Psoas muscle (tissue), 8 donors: ENCODE measurements around the gene WBP11. TPM values are rescaled to one million over a fixed set of nuclear protein-coding genes. Genes with fewer than 3 reads are reported as not detected.

Experiments used
- ATAC-seq, 4 donors: fragments of 200-7000 bp; cut with Tn5 transposase; one replicate each; pipeline ENCODE4 v1.9.1; 2020; ENCODE audit warnings: moderate library complexity in 3 of 4, mild to moderate bottlenecking in 2 of 4
- DNase-seq, 2 donors: peaks; one replicate each; pipeline ENCODE4 v3.0.0-alpha.2; 2020
- H3K27ac ChIP-seq: fragments of 200-600 bp; one replicate; pipeline ENCODE4 v1.8.0; 2022
- H3K27me3 ChIP-seq, 3 donors: fragments of 200-600 bp in 1 of 3; one replicate each; pipeline versions ENCODE4 v1.6.1 to v1.8.0; 2013 to 2022; ENCODE audit warnings: low read length in 2 of 3, mild to moderate bottlenecking in 2 of 3, moderate library complexity in 1 of 3; ENCODE audit not compliant: insufficient read depth in 3 of 3
- H3K36me3 ChIP-seq, 2 donors: fragments of 200-600 bp in 1 of 2; one replicate each; pipeline versions ENCODE4 v1.6.1 to v1.8.0; 2013 to 2022; ENCODE audit warnings: low read depth in 1 of 2, mild to moderate bottlenecking in 1 of 2, moderate library complexity in 1 of 2; ENCODE audit not compliant: insufficient read depth in 1 of 2
- H3K4me1 ChIP-seq: fragments of 200-600 bp; one replicate; pipeline ENCODE4 v1.8.0; 2022
- H3K4me3 ChIP-seq: fragments of 200-600 bp; one replicate; pipeline ENCODE4 v1.8.0; 2022; ENCODE audit warnings: mild to moderate bottlenecking
- H3K9me3 ChIP-seq: fragments of 200-600 bp; one replicate; pipeline ENCODE4 v1.8.0; 2022
- WGBS, 3 donors: extraction: QIAGEN DNeasy Blood & Tissue Kit; methylation state at CpG; one replicate each; pipeline versions ENCODE4 v1.1.6 to v1.1.7; 2013; 5-methylcytosine and 5-hydroxymethylcytosine counted together
- intact Hi-C, 2 donors: fragments of 100-400 bp; cut with DNase I; formaldehyde crosslinking; loops; one replicate each; pipeline versions ENCODE4 v1.11.0 to v1.14.2; 2022
- polyA plus RNA-seq, 3 donors: library from polyadenylated mRNA; stranded (reverse); fragments of 200-250 nt; gene quantifications; one replicate each; pipeline ENCODE4 v1.2.3, GENCODE V29; 2013
- total RNA-seq, 4 donors: library from RNA; stranded (reverse); fragmentation: NEBNext Ultra II Directional in 2 of 4; extraction: Animal tissue kit (Norgen Biotek cat#: 25700) in 2 of 4; gene quantifications; one replicate each; pipeline versions ENCODE4 v1.2.1 to v1.2.4, GENCODE V29; 2021 to 2023
- TF ChIP-seq, protein P1 (sequence below): fragments of 200-600 bp; IDR thresholded peaks from one replicate; pipeline ENCODE4 v1.8.0; 2022; ENCODE audit warnings: antibody characterized with exemption
- donor health status: healthy with polysubstance abuse.
- donor health status: DM: no; HTN: no; CAD: no; lungs with moderate emphysema.
- donor health status: Bipolar disorder and iron deficiency.
- donor health status: healthy.
- donor health status: DM: yes; HTN: yes; CAD: no.
- donor health status: DM: no; HTN: no; CAD: no.
- donor health status: DM: no; HTN: no; CAD: no.
- donor health status: DM: yes; HTN: yes; CAD: no.

The WBP11 gene
- total and polyA plus RNA-seq, 7 donors: 22.7 to 68.0 (median 48.7) TPM

DNA sequence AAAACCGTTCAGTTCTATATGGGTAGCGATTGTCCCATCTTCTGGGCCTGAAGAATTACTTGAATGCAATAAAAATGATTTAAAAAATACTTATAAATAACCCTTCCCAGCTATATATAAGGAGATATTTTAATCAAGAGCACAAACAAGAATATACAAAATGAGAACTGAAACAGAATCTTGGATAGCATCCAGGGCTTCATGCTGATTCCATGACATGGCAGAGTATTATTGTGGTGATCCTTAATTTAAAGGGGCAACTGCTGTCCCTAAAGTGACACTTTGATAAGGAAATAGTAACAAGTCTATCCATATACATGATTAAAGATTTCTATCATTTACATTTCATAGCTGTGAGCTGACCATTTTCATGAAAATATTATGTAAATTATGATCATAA is 18.8 kb downstream of the WBP11 start:
- no peaks in the 10 kb centered on the region for H3K9me3 ChIP-seq
- H3K4me3 ChIP-seq: no peak overlapping the region
- no peak for ATAC-seq
- intact Hi-C loops: no loop called here
- no peak overlapping the region for H3K27ac ChIP-seq
- TF ChIP-seq, protein P1, sequence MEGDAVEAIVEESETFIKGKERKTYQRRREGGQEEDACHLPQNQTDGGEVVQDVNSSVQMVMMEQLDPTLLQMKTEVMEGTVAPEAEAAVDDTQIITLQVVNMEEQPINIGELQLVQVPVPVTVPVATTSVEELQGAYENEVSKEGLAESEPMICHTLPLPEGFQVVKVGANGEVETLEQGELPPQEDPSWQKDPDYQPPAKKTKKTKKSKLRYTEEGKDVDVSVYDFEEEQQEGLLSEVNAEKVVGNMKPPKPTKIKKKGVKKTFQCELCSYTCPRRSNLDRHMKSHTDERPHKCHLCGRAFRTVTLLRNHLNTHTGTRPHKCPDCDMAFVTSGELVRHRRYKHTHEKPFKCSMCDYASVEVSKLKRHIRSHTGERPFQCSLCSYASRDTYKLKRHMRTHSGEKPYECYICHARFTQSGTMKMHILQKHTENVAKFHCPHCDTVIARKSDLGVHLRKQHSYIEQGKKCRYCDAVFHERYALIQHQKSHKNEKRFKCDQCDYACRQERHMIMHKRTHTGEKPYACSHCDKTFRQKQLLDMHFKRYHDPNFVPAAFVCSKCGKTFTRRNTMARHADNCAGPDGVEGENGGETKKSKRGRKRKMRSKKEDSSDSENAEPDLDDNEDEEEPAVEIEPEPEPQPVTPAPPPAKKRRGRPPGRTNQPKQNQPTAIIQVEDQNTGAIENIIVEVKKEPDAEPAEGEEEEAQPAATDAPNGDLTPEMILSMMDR: no peak
- peaks cover 0 to 53% of the 10 kb centered on the region in 2 donors for H3K36me3 ChIP-seq
- H3K4me1 ChIP-seq: no peaks in the 10 kb centered on the region
- WGBS, 3 donors: 91 to 94% (median 93%) methylated on average over 2 of the region's 2 CpGs
- no peaks in the 10 kb centered on the region for H3K27me3 ChIP-seq
- DNase-seq: no peak

DNA sequence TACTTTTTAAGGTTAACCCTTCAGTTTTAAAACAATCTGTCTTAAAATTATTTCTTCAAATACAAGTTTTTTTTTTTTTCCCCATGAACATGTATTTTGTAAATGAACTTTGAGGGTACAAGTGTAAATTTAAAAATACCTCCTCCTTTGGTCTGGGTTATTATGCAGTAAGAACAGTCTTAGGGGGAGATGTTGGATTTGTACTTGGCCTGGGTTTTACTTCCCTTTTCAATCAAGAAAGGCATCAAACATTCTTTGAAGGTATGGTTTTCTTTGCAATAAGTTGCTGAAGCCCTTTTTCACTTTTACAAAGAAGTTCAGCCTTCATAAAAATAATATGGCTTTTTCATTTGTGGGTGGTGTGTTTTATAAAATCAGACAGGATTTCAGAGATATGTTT is 20.5 kb downstream of the WBP11 start:
- H3K36me3 ChIP-seq: peaks cover 0 to 36% of the 10 kb centered on the region in 2 donors
- H3K27ac ChIP-seq: no peak overlapping the region
- H3K4me1 ChIP-seq: no peaks in the 10 kb centered on the region
- intact Hi-C loops: no loop called here
- no peaks in the 10 kb centered on the region for H3K27me3 ChIP-seq
- DNase-seq: no peak
- no peak for ATAC-seq
- TF ChIP-seq, protein P1: no peak
- H3K9me3 ChIP-seq: no peaks in the 10 kb centered on the region
- no peak overlapping the region for H3K4me3 ChIP-seq

DNA sequence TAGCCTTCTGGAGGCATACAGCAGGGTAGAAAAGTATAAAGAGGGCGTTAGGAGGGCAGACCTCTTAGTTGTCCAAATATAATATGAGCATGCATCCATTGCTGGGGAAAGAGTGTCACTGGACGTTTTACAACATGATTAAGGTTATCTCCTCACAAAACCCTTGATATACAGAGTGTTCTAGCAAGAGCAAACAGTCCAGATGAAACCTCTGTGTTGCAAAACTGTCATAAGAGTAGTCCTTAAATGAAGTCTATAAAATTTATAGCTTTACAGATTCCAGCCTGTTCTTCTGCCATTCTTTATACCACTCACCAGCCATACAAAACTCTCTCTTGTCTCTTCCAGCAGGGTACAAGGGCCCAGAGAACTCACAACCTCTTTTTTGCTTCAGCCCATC is 21.7 kb downstream of the WBP11 start:
- 68 to 80% (median 76%) methylated on average over 2 of the region's 2 CpGs for WGBS, 3 donors
- no peak for ATAC-seq
- Histone ChIP-seq H3K27ac (no peak overlapping the region), H3K27me3 (no peaks in the 10 kb centered on the region), H3K4me1 (no peaks in the 10 kb centered on the region), H3K36me3 (peaks cover 0 to 24% of the 10 kb centered on the region in 2 donors), H3K4me3 (no peak overlapping the region), H3K9me3 (no peaks in the 10 kb centered on the region)
- DNase-seq: no peak
- TF ChIP-seq, protein P1: no peak
- intact Hi-C loops: no loop called here

DNA sequence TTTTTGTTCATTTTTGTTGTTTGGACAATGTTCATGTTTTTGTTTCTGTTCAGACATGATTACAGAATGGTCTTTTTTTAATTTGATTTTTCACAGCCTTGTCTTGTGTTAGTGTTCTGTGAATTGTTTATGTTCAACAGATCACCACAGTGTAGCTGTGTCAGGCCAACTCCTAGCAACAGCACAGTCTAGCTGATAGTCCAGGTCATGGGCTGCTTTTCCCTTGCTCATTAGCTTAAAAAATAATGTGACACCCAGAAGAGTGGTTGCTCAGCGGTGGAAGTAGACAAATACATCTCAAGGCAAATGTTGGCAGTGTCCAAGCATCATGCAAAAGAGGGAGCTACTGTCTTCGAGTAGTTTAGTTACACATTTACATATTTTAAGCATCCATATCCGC is 22.4 kb downstream of the WBP11 start:
- no peak for DNase-seq
- intact Hi-C loops: no loop called here

DNA sequence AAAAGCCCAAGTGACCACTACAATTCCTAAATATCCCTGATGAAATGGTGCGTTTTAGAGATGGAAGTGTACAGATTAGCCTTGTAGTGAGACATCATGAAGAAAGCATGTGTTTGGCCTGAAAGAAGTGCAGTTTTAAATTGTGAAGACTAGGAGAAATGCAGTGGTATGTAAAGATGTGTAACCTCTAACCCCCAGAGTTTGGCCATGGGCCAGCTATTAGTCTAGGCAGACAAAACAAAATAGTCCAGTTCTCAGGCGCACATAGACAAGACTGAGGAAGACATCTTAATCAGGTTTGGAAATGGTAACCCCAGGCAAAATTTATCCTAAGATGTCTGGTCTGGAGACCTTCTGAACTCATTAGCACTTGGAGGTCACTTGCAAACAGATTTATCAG is 23.4 kb downstream of the WBP11 start:
- no peak for ATAC-seq
- H3K36me3 ChIP-seq: peaks cover 0 to 7% of the 10 kb centered on the region in 2 donors
- DNase-seq: no peak
- no peak overlapping the region for H3K4me3 ChIP-seq
- intact Hi-C loops: no loop called here
- H3K27ac ChIP-seq: no peak overlapping the region
- H3K9me3 ChIP-seq: no peaks in the 10 kb centered on the region
- TF ChIP-seq, protein P1: no peak
- H3K4me1 ChIP-seq: peaks cover 4% of the 10 kb centered on the region
- 87 to 91% (median 91%) methylated on average over 2 of the region's 2 CpGs for WGBS, 3 donors
- H3K27me3 ChIP-seq: no peaks in the 10 kb centered on the region

More for the DNA sequence above, 22.4 kb downstream of the WBP11 start:
- Histone ChIP-seq H3K9me3 (no peaks in the 10 kb centered on the region), H3K4me3 (no peak overlapping the region), H3K4me1 (peaks cover 4% of the 10 kb centered on the region), H3K36me3 (peaks cover 0 to 17% of the 10 kb centered on the region in 2 donors), H3K27ac (no peak overlapping the region), H3K27me3 (no peaks in the 10 kb centered on the region)
- 82 to 85% (median 84%) methylated on average over 3 of the region's 3 CpGs for WGBS, 3 donors
- no peak for ATAC-seq
- TF ChIP-seq, protein P1: no peak
